GM23338 (cell line): ENCODE results near the gene PTP4A1. TPM values are rescaled to one million over a fixed set of nuclear protein-coding genes. Genes with fewer than 3 reads are reported as not detected.

ENCODE experiments used
- ATAC-seq: fragments of 200-7000 bp; cut with Tn5 transposase; 3 replicates; pipeline ENCODE4 v1.9.1; 2020
- DNase-seq: peaks from one replicate; pipeline ENCODE4 v3.0.0-alpha.2; 2015; ENCODE audit warnings: low spot score
- H2AFZ ChIP-seq: fragments of 200-600 bp; sonication (generic); 2 replicates; pipeline ENCODE4 v1.8.0; 2016; ENCODE audit warnings: antibody characterized with exemption, mild to moderate bottlenecking, moderate library complexity
- H3F3A ChIP-seq: fragments of 200-600 bp; sonication (generic); replicated peaks from 2 replicates; pipeline ENCODE4 v1.8.0; 2017; ENCODE audit warnings: antibody characterized with exemption, mixed run types, low read depth
- H3K27ac ChIP-seq: fragments of 200-600 bp; sonication (generic); 2 replicates; pipeline ENCODE4 v1.6.1; 2016; ENCODE audit warnings: low read depth
- H3K27me3 ChIP-seq: fragments of 200-600 bp; sonication (generic); 2 replicates; pipeline ENCODE4 v1.8.0; 2016; ENCODE audit warnings: mild to moderate bottlenecking, mixed run types, moderate library complexity; ENCODE audit not compliant: insufficient read depth
- H3K36me3 ChIP-seq: fragments of 200-600 bp; sonication (generic); 2 replicates; pipeline ENCODE4 v1.8.0; 2016; ENCODE audit warnings: mild to moderate bottlenecking; ENCODE audit not compliant: insufficient read depth
- H3K4me1 ChIP-seq: fragments of 200-600 bp; sonication (generic); 2 replicates; pipeline ENCODE4 v1.8.0; 2016; ENCODE audit warnings: mild to moderate bottlenecking, moderate library complexity; ENCODE audit not compliant: insufficient read depth
- H3K4me2 ChIP-seq: fragments of 200-600 bp; sonication (generic); 2 replicates; pipeline ENCODE4 v1.7.1; 2017; ENCODE audit warnings: mixed run types
- H3K4me3 ChIP-seq: fragments of 200-600 bp; sonication (generic); 2 replicates; pipeline ENCODE4 v1.6.1; 2016; ENCODE audit warnings: mixed run types
- H3K79me2 ChIP-seq: fragments of 200-600 bp; sonication (generic); replicated peaks from 2 replicates; pipeline ENCODE4 v1.8.0; 2017; ENCODE audit warnings: mild to moderate bottlenecking; ENCODE audit not compliant: insufficient read depth
- H3K9me2 ChIP-seq: fragments of 200-600 bp; sonication (generic); 2 replicates; pipeline ENCODE4 v1.8.0; 2017; ENCODE audit not compliant: insufficient read depth
- H4K20me1 ChIP-seq: fragments of 200-600 bp; sonication (generic); replicated peaks from 2 replicates; pipeline ENCODE4 v1.8.0; 2017; ENCODE audit warnings: mild to moderate bottlenecking; ENCODE audit not compliant: insufficient read depth
- H3K27ac Mint-ChIP-seq: 2 replicates; pipeline ENCODE4 v1.8.0; 2020; ENCODE audit warnings: inconsistent platforms, mild to moderate bottlenecking, moderate library complexity, mixed read lengths
- H3K27me3 Mint-ChIP-seq: 3 replicates; pipeline ENCODE4 v1.8.0; 2022; ENCODE audit warnings: low read depth, mild to moderate bottlenecking, moderate library complexity, mixed read lengths, inconsistent platforms; ENCODE audit not compliant: insufficient read depth, poor library complexity
- H3K36me3 Mint-ChIP-seq: 3 replicates; pipeline ENCODE4 v1.8.0; 2021; ENCODE audit warnings: low read depth, mild to moderate bottlenecking, inconsistent platforms, moderate library complexity, mixed read lengths
- H3K4me1 Mint-ChIP-seq: 3 replicates; pipeline ENCODE4 v1.8.0; 2020; ENCODE audit warnings: mild to moderate bottlenecking, inconsistent platforms, mixed read lengths
- H3K4me3 Mint-ChIP-seq: 3 replicates; pipeline ENCODE4 v1.8.0; 2021; ENCODE audit warnings: moderate library complexity, mild to moderate bottlenecking, inconsistent platforms, mixed read lengths
- H3K9me3 Mint-ChIP-seq: 3 replicates; pipeline ENCODE4 v1.8.0; 2020; ENCODE audit warnings: moderate library complexity, mild to moderate bottlenecking, inconsistent platforms, mixed read lengths
- NANOG ChIP-seq: IDR thresholded peaks from 2 replicates; pipeline ENCODE4 v1.6.1; 2016; ENCODE audit warnings: antibody characterized with exemption, borderline replicate concordance
- REST ChIP-seq: IDR thresholded peaks from one replicate; pipeline ENCODE4 v1.6.1; 2018; ENCODE audit warnings: antibody characterized with exemption; ENCODE audit not compliant: unreplicated experiment
- ZNF114 ChIP-seq: fragments of 250-450 bp; sonication (Bioruptor Pico); IDR thresholded peaks from 2 replicates; pipeline ENCODE4 v1.5.0; 2020; ENCODE audit warnings: mild to moderate bottlenecking, moderate library complexity
- ZNF462 ChIP-seq: fragments of 250-450 bp; sonication (Bioruptor Pico); IDR thresholded peaks from 2 replicates; pipeline ENCODE4 v1.5.0; 2020; ENCODE audit warnings: mild to moderate bottlenecking, moderate library complexity
- polyA plus RNA-seq: library from polyadenylated mRNA; unstranded; fragments of >200 nt; fragmentation: Nextera tagmentation; extraction: Ambion mirVana; gene quantifications from 2 replicates; pipeline ENCODE4 v1.2.1, GENCODE V29; 2016
- total RNA-seq: library from RNA; depleted of rRNA; stranded (reverse); fragments of >200 nt; shearing (Covaris generic); gene quantifications from 2 replicates; pipeline ENCODE4 v1.2.3, GENCODE V29; 2014
- TF ChIP-seq, protein P1 (sequence below), 2 experiments: fragments of 200-600 bp in 1 of 2; sonication (generic) in 1 of 2; conservative IDR thresholded peaks; 2 replicates each; pipeline versions ENCODE4 v1.5.1 to v1.6.1; 2016 to 2017; ENCODE audit warnings: antibody characterized with exemption in 2 of 2, low read depth in 2 of 2, mild to moderate bottlenecking in 2 of 2, moderate library complexity in 1 of 2

The PTP4A1 gene
- total and polyA plus RNA-seq, 2 experiments from 2014 or later = 99.0 to 102 TPM

DNA sequence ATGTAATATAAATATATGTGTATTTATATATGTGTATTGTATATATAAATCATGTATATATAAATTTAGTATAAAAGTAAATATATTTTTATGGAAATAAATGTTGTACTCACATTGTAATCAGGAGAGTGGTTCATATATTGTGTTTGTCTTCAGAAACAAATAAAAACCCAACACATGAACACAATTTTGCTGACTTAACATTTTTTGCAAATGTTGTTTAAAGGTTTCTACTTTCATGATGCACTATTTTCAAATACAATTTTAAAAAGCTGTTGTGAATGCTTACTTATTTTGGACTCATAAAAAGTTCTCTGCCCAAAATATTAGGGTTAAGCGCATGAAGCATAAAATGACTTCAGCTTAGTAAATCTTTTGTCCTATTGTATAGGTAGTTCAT lies 39.3 kb downstream of the PTP4A1 start:
- no peak overlapping the region for H3K4me2 ChIP-seq
- no peak for ATAC-seq
- Mint-ChIP-seq H3K36me3 (no peaks in the 10 kb centered on the region), H3K4me3 (no peak overlapping the region), H3K4me1 (no peaks in the 10 kb centered on the region), H3K27me3 (no peaks in the 10 kb centered on the region), H3K9me3 (no peaks in the 10 kb centered on the region; the same call in 2 of the 3 replicates), H3K27ac (no peak overlapping the region)
- H3K27ac ChIP-seq = no peak overlapping the region
- no peak overlapping the region for H3K4me3 ChIP-seq
- H3K36me3 ChIP-seq = no peaks in the 10 kb centered on the region
- H3K79me2 ChIP-seq = no peaks in the 10 kb centered on the region
- DNase-seq = no peak
- TF ChIP-seq ZNF462 (CRISPR knock-in tag) (no peak), NANOG (no peak), REST (no peak), ZNF114 (CRISPR knock-in tag) (no peak)
- TF ChIP-seq, protein P1, sequence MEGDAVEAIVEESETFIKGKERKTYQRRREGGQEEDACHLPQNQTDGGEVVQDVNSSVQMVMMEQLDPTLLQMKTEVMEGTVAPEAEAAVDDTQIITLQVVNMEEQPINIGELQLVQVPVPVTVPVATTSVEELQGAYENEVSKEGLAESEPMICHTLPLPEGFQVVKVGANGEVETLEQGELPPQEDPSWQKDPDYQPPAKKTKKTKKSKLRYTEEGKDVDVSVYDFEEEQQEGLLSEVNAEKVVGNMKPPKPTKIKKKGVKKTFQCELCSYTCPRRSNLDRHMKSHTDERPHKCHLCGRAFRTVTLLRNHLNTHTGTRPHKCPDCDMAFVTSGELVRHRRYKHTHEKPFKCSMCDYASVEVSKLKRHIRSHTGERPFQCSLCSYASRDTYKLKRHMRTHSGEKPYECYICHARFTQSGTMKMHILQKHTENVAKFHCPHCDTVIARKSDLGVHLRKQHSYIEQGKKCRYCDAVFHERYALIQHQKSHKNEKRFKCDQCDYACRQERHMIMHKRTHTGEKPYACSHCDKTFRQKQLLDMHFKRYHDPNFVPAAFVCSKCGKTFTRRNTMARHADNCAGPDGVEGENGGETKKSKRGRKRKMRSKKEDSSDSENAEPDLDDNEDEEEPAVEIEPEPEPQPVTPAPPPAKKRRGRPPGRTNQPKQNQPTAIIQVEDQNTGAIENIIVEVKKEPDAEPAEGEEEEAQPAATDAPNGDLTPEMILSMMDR (conservative IDR thresholded peaks at IDR 0.05; ENCODE audit: low read depth in 2 of 2) = no peak
- no peaks in the 10 kb centered on the region for H3K4me1 ChIP-seq
- no peaks in the 10 kb centered on the region for H4K20me1 ChIP-seq
- no peaks in the 10 kb centered on the region for H3K9me2 ChIP-seq
- no peaks in the 10 kb centered on the region for H3F3A ChIP-seq
- H2AFZ ChIP-seq = no peak overlapping the region
- no peaks in the 10 kb centered on the region for H3K27me3 ChIP-seq
